Measurements from ENCODE around the gene FKBP8. TPM values are rescaled to one million over a fixed set of nuclear protein-coding genes. Genes with fewer than 3 reads are reported as not detected.

Gene FKBP8
- total RNA-seq, 1 donor from 2014 or later: 195 TPM

- Histone ChIP-seq H3K4me1 (peaks cover 64% of the 10 kb centered on the region), H3K27ac (no peak overlapping the region), H3K27me3 (ENCODE audit: low read depth) (no peaks in the 10 kb centered on the region), H3K36me3 (no peaks in the 10 kb centered on the region), H3K9me3 (no peaks in the 10 kb centered on the region), H3K4me3 (no peak overlapping the region)
- intact Hi-C loops (cut with DNase I): no loop called here
- DNase-seq: no peak
- TF ChIP-seq, protein P1, sequence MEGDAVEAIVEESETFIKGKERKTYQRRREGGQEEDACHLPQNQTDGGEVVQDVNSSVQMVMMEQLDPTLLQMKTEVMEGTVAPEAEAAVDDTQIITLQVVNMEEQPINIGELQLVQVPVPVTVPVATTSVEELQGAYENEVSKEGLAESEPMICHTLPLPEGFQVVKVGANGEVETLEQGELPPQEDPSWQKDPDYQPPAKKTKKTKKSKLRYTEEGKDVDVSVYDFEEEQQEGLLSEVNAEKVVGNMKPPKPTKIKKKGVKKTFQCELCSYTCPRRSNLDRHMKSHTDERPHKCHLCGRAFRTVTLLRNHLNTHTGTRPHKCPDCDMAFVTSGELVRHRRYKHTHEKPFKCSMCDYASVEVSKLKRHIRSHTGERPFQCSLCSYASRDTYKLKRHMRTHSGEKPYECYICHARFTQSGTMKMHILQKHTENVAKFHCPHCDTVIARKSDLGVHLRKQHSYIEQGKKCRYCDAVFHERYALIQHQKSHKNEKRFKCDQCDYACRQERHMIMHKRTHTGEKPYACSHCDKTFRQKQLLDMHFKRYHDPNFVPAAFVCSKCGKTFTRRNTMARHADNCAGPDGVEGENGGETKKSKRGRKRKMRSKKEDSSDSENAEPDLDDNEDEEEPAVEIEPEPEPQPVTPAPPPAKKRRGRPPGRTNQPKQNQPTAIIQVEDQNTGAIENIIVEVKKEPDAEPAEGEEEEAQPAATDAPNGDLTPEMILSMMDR (IDR thresholded peaks at IDR 0.05): no peak
- ATAC-seq: no peak
Measured at GRCh38 chr19:18513868-18514267, 29.5 kb downstream of the FKBP8 start.

DNA sequence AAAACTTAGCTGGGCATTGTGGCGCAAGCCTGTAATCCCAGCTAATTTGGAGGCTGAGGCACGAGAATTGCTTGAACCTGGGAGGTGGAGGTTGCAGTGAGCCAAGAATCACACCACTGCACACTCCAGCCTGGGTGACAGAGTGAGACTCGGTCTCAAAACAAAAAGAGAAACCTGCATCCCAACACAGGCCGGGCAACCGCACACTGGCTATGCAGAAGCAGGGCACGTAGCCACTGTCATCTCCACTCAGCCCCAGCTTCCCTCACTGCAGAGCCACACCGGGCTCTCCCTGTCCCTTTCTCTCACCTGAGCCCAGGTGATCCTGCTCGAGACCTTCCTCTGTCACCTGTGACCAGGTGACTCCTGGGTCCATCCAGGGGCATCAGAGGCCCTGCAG lies 33.2 kb downstream of the FKBP8 start:
- no peaks in the 10 kb centered on the region for H3K27me3 ChIP-seq (ENCODE audit: low read depth)
- ATAC-seq (no peak), DNase-seq (no peak)
- no peak overlapping the region for H3K27ac ChIP-seq
- H3K4me3 ChIP-seq: no peak overlapping the region
- H3K9me3 ChIP-seq: no peaks in the 10 kb centered on the region
- TF ChIP-seq, protein P1 (IDR thresholded peaks at IDR 0.05): no peak
- intact Hi-C loops (cut with DNase I): no loop called here
- H3K4me1 ChIP-seq: peaks cover 73% of the 10 kb centered on the region
- no peaks in the 10 kb centered on the region for H3K36me3 ChIP-seq

DNA sequence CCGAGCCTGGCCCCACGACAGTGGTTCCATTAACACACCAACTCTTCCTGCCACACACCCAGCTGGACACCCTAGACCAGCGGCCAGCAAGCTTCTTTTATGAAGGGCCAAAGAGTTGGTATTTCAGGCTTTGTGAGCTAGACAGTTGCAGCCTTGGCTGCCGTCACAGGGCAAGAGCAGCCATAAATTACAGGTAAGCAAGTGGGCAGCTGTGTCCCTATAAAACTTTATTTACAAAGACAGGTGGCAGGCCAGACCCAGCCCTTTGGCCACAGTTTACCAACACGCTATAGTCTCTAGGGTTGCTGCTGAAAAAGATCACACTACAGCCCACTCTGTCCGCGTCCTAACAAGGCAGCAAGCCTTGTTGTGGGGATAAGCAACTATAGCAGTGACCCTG lies 34.8 kb downstream of the FKBP8 start:
- no peaks in the 10 kb centered on the region for H3K9me3 ChIP-seq
- peak overlapping the region; percentile 68 for H3K27ac ChIP-seq
- no peak overlapping the region for H3K4me3 ChIP-seq
- H3K36me3 ChIP-seq: no peaks in the 10 kb centered on the region
- DNase-seq: no peak
- intact Hi-C loops (cut with DNase I): no loop called here
- ATAC-seq: no peak
- TF ChIP-seq, protein P1 (IDR thresholded peaks at IDR 0.05): no peak
- H3K27me3 ChIP-seq (ENCODE audit: low read depth): no peaks in the 10 kb centered on the region
- peaks cover 73% of the 10 kb centered on the region for H3K4me1 ChIP-seq

- no peaks in the 10 kb centered on the region for H3K36me3 ChIP-seq
- ATAC-seq (no peak), DNase-seq (no peak)
- peaks cover 73% of the 10 kb centered on the region for H3K4me1 ChIP-seq
- H3K27me3 ChIP-seq (ENCODE audit: low read depth): no peaks in the 10 kb centered on the region
- intact Hi-C loops (cut with DNase I): no loop called here
- H3K9me3 ChIP-seq: no peaks in the 10 kb centered on the region
- no peak overlapping the region for H3K4me3 ChIP-seq
- H3K27ac ChIP-seq: peak overlapping the region; percentile 68
- TF ChIP-seq, protein P1 (IDR thresholded peaks at IDR 0.05): no peak
Measured at GRCh38 chr19:18507727-18508440, 35.5 kb downstream of the FKBP8 start.

DNA sequence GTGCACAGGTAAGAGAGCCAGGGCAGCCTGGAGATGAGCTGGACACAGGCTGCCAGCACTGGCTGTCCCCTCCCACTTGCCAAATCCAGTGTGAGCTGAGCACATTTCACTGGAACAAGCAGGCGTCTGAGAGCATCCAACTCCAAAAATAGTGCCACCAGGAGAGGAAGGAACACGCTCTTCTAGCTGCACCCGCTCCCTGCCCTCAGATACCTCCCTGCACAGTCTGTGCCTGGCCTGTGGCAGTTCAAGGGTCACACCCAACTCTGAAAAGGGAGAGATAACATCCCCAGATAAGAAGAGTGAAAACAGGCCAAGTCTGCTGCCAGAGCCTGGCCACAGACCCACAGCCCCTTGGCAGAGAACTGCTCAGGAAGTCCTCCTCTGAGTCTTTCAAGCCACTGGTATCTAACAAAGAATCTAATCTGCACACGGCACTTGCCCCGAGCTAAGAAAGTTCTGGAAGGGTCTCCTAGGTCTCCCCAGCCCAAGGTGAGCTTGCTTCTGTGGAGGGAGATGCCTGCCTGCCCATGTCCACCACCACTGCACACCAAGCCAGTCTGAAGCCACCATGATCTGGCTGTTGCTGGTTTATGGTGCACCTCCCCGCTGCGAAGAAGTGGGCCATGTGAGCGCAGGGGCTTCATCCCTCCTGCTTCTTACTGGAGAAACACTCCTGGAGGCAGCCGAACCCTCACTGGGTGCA lies 36.2 kb downstream of the FKBP8 start:
- DNase-seq: no peak
- H3K4me3 ChIP-seq: no peak overlapping the region
- peak overlapping the region; percentile 68 for H3K27ac ChIP-seq
- no peaks in the 10 kb centered on the region for H3K27me3 ChIP-seq (ENCODE audit: low read depth)
- peak; percentile 12 to 38 for ATAC-seq
- H3K4me1 ChIP-seq: peaks cover 78% of the 10 kb centered on the region
- TF ChIP-seq, protein P1 (IDR thresholded peaks at IDR 0.05): no peak
- H3K36me3 ChIP-seq: no peaks in the 10 kb centered on the region
- H3K9me3 ChIP-seq: no peaks in the 10 kb centered on the region
- intact Hi-C loops (cut with DNase I): no loop called here
